Lower lobe of right lung (tissue), 2 donors: ENCODE data around the gene MED12L. TPM values are rescaled to one million over a fixed set of nuclear protein-coding genes. Genes with fewer than 3 reads are reported as not detected.

Source experiments
- ATAC-seq, 2 donors: fragments of 200-7000 bp; cut with Tn5 transposase; one replicate each; pipeline ENCODE4 v1.9.1; 2020 to 2022; ENCODE audit warnings: mild to moderate bottlenecking in 2 of 2, moderate library complexity in 2 of 2
- DNase-seq: peaks from one replicate; pipeline ENCODE4 v3.0.0-alpha.2; 2020
- H3K27ac ChIP-seq: fragments of 200-600 bp; one replicate; pipeline ENCODE4 v1.8.0; 2022
- H3K27me3 ChIP-seq: fragments of 200-600 bp; one replicate; pipeline ENCODE4 v1.8.0; 2022; ENCODE audit warnings: low read depth
- H3K36me3 ChIP-seq: fragments of 200-600 bp; one replicate; pipeline ENCODE4 v1.8.0; 2022; ENCODE audit warnings: mild to moderate bottlenecking
- H3K4me1 ChIP-seq: fragments of 200-600 bp; one replicate; pipeline ENCODE4 v1.8.0; 2022
- H3K4me3 ChIP-seq: fragments of 200-600 bp; one replicate; pipeline ENCODE4 v1.8.0; 2022; ENCODE audit warnings: mild to moderate bottlenecking
- H3K9me3 ChIP-seq: fragments of 200-600 bp; one replicate; pipeline ENCODE4 v1.8.0; 2022
- intact Hi-C: fragments of 100-400 bp; cut with DNase I; formaldehyde crosslinking; loops from one replicate; pipeline ENCODE4 v1.11.0; 2022
- total RNA-seq: library from RNA; stranded (reverse); fragmentation: NEBNext Ultra II Directional; extraction: Animal tissue kit (Norgen Biotek cat#: 25700); gene quantifications from one replicate; pipeline ENCODE4 v1.2.1, GENCODE V29; 2021
- TF ChIP-seq, protein P1 (sequence below): fragments of 200-600 bp; IDR thresholded peaks from one replicate; pipeline ENCODE4 v1.8.0; 2022; ENCODE audit warnings: antibody characterized with exemption, mild to moderate bottlenecking
- donor health status: DM: no; HTN: yes; CAD: no; lungs with severe emphysema.

The MED12L gene
- total RNA-seq, 1 donor from 2014 or later: 0.44 TPM

DNA sequence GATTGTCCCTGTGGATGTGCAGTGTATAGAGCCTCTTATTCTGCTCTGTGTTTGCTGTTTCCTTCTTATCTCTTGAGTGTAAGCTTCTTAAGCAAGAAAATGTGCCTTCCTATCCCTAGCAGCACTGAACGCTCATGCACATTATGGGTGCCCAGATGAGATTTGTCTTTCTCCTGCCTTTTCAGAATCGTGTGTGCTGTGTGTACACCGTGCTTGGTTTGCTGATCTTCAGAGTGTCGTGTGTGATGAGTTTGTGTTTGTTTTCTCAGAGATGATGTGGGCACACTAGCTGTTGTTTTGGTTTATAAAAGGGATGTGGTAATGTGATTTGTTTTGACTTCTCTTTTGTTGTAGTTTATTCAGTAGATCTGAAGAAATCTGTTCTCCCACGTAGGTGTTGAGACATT lies 97.8 kb downstream of the MED12L start:
- Histone ChIP-seq H3K9me3 (no peaks in the 10 kb centered on the region), H3K4me3 (no peak overlapping the region), H3K27me3 (no peaks in the 10 kb centered on the region), H3K4me1 (no peaks in the 10 kb centered on the region), H3K36me3 (no peaks in the 10 kb centered on the region), H3K27ac (no peak overlapping the region)
- ATAC-seq (peak in 1 of 2 donors; percentile 12), DNase-seq (no peak)
- intact Hi-C loops: no loop called here
- TF ChIP-seq, protein P1, sequence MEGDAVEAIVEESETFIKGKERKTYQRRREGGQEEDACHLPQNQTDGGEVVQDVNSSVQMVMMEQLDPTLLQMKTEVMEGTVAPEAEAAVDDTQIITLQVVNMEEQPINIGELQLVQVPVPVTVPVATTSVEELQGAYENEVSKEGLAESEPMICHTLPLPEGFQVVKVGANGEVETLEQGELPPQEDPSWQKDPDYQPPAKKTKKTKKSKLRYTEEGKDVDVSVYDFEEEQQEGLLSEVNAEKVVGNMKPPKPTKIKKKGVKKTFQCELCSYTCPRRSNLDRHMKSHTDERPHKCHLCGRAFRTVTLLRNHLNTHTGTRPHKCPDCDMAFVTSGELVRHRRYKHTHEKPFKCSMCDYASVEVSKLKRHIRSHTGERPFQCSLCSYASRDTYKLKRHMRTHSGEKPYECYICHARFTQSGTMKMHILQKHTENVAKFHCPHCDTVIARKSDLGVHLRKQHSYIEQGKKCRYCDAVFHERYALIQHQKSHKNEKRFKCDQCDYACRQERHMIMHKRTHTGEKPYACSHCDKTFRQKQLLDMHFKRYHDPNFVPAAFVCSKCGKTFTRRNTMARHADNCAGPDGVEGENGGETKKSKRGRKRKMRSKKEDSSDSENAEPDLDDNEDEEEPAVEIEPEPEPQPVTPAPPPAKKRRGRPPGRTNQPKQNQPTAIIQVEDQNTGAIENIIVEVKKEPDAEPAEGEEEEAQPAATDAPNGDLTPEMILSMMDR: no peak

- no peak overlapping the region for H3K4me3 ChIP-seq
- ATAC-seq: no peak
- H3K4me1 ChIP-seq: no peaks in the 10 kb centered on the region
- TF ChIP-seq, protein P1: no peak
- DNase-seq: no peak
- no peaks in the 10 kb centered on the region for H3K9me3 ChIP-seq
- H3K27me3 ChIP-seq: no peaks in the 10 kb centered on the region
- H3K36me3 ChIP-seq: no peaks in the 10 kb centered on the region
- intact Hi-C loops: no loop called here
- no peak overlapping the region for H3K27ac ChIP-seq
Observed at GRCh38 chr3:151191095-151191494, 105.6 kb downstream of the MED12L start.

- Histone ChIP-seq H3K27me3 (no peaks in the 10 kb centered on the region), H3K4me1 (no peaks in the 10 kb centered on the region), H3K27ac (no peak overlapping the region), H3K9me3 (no peaks in the 10 kb centered on the region), H3K36me3 (no peaks in the 10 kb centered on the region), H3K4me3 (no peak overlapping the region)
- ATAC-seq (no peak), DNase-seq (no peak)
- TF ChIP-seq, protein P1: no peak
- intact Hi-C loops: no loop called here
Observed at GRCh38 chr3:151192545-151192944, 107.1 kb downstream of the MED12L start.

DNA sequence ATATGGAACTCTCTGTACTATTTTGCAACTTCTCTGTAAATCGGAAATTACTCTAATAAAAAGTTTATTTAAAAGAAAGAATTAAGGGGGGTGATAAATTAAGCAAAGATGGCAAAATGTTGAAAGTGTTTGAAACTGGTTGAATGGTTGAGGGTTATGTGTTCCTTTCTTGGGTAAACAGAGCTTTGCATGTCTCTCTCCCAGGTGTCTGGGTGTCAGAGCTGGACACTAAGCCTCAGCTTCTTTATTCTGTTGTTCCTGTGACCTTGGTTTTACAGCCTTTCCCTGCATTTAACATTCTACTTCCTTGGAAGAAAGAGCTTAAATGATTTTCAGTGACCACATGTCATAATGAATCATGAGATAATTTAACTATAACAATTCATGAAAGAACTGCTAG lies 110.4 kb downstream of the MED12L start:
- H3K36me3 ChIP-seq: no peaks in the 10 kb centered on the region
- no peak for ATAC-seq
- no peaks in the 10 kb centered on the region for H3K9me3 ChIP-seq
- H3K27me3 ChIP-seq: no peaks in the 10 kb centered on the region
- TF ChIP-seq, protein P1: no peak
- H3K27ac ChIP-seq: no peak overlapping the region
- H3K4me3 ChIP-seq: no peak overlapping the region
- intact Hi-C loops: no loop called here
- H3K4me1 ChIP-seq: no peaks in the 10 kb centered on the region
- DNase-seq: no peak

DNA sequence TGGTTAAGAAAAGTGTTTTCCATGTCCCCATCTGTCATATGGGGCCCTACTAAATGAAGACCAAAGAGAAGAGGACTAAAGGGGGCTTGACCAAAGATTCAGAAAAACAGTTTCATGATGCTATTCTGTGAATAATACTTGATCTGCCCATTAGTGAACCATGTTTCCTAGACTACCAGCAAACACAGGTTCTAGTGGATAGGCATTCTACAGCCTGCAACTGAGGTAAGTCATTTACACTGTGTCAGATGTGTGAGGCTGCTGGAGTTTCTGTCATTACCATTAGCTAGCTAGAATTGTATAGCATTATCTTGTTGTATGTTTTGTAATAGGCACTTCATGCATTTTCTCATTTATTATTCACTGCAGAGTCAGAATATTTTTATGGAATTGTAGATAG lies 111.0 kb downstream of the MED12L start:
- no peak for ATAC-seq
- TF ChIP-seq, protein P1: no peak
- intact Hi-C loops: no loop called here

DNA sequence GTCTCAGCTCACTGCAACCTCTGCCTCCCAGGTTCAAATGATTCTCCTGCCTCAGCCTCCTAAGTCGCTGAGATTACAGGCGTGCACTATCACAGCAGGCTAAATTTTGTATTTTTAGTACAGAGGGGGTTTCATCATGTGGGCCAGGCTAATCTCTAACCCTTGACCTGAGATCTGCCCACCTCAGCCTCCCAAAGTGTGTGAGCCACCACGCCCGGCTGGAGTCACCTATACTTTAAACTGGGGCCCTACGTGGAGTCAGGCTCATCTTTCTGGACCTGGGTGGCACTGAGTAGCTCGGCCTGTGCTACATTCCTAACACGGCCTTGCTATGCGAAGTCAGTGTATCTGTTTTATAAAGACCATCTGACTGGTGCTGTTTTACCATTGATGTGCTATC lies 111.8 kb downstream of the MED12L start:
- TF ChIP-seq, protein P1: no peak
- no peaks in the 10 kb centered on the region for H3K27me3 ChIP-seq
- no peaks in the 10 kb centered on the region for H3K4me1 ChIP-seq
- no peak for DNase-seq
- no peak overlapping the region for H3K27ac ChIP-seq
- no peak for ATAC-seq
- intact Hi-C loops: no loop called here
- H3K9me3 ChIP-seq: no peaks in the 10 kb centered on the region
- H3K36me3 ChIP-seq: no peaks in the 10 kb centered on the region
- no peak overlapping the region for H3K4me3 ChIP-seq

More for the DNA sequence above, 111.0 kb downstream of the MED12L start:
- H3K9me3 ChIP-seq: no peaks in the 10 kb centered on the region
- no peaks in the 10 kb centered on the region for H3K27me3 ChIP-seq
- no peaks in the 10 kb centered on the region for H3K36me3 ChIP-seq
- no peaks in the 10 kb centered on the region for H3K4me1 ChIP-seq
- H3K27ac ChIP-seq: no peak overlapping the region
- no peak overlapping the region for H3K4me3 ChIP-seq
- DNase-seq: no peak
